Panc1 (cell line): ENCODE data around the gene CYP26C1. TPM values are rescaled to one million over a fixed set of nuclear protein-coding genes. Genes with fewer than 3 reads are reported as not detected.

ENCODE experiments used
- ATAC-seq: fragments of 200-7000 bp; cut with Tn5 transposase; 2 replicates; pipeline ENCODE4 v1.9.1; 2020; ENCODE audit warnings: mild to moderate bottlenecking, moderate library complexity
- BruUV-seq: library from RNA; stranded (reverse); fragments of 400-500 nt; replicated peaks from 2 replicates; lab custom pipeline; 2021; lab: Mats Ljungman, UMichigan
- CTCF ChIA-PET: fragments of 300-600 bp; sonication (Branson Sonifier 250); formaldehyde crosslinking; loops from one replicate; lab custom pipeline; 2022; ENCODE audit warnings: antibody characterized with exemption; lab: Charles Lee
- POLR2A ChIA-PET: fragments of 300-600 bp; sonication (Branson Sonifier 250); formaldehyde crosslinking; loops from one replicate; lab custom pipeline; 2022; ENCODE audit warnings: antibody characterized with exemption; lab: Charles Lee
- DNase-seq: peaks from one replicate; pipeline ENCODE4 v3.0.0-alpha.2; 2010; ENCODE audit warnings: low read depth, low spot score
- H3K27ac ChIP-seq: 2 replicates; pipeline ENCODE4 v1.5.1; 2011; ENCODE audit warnings: mild to moderate bottlenecking, low read length, inconsistent platforms
- H3K27me3 ChIP-seq: fragments of 200-500 bp; sonication (Bioruptor generic); 2 replicates; pipeline ENCODE4 v1.6.0; 2014; ENCODE audit warnings: low read length, inconsistent platforms; ENCODE audit not compliant: control insufficient read depth, insufficient read depth
- H3K36me3 ChIP-seq: fragments of 200-500 bp; sonication (Bioruptor generic); 2 replicates; pipeline ENCODE4 v1.5.1; 2014; ENCODE audit warnings: inconsistent platforms, mild to moderate bottlenecking, low read length, moderate library complexity; ENCODE audit not compliant: control insufficient read depth, insufficient read depth
- H3K4me1 ChIP-seq: 2 replicates; pipeline ENCODE4 v1.5.1; 2011; ENCODE audit warnings: inconsistent platforms, mild to moderate bottlenecking, low read length, moderate library complexity; ENCODE audit not compliant: control insufficient read depth, insufficient read depth
- H3K4me3 ChIP-seq, 2 experiments: 2 replicates each; pipeline ENCODE4 v1.5.1; 2011 to 2012; ENCODE audit warnings: low read depth in 2 of 2, low read length in 2 of 2, mild to moderate bottlenecking in 2 of 2, inconsistent platforms in 1 of 2, moderate library complexity in 1 of 2
- H3K9me3 ChIP-seq: fragments of 200-500 bp; sonication (Bioruptor generic); 2 replicates; pipeline ENCODE4 v1.5.1; 2014; ENCODE audit warnings: low read depth, mild to moderate bottlenecking, inconsistent platforms, low read length, moderate library complexity; ENCODE audit not compliant: control insufficient read depth, insufficient read depth
- POLR2AphosphoS5 ChIP-seq: IDR thresholded peaks from 2 replicates; pipeline ENCODE4 v1.6.1; 2012; ENCODE audit warnings: mild to moderate bottlenecking, low read depth, low read length, moderate library complexity
- SIN3A ChIP-seq: IDR thresholded peaks from 2 replicates; pipeline ENCODE4 v1.6.1; 2012; ENCODE audit warnings: low read depth, mild to moderate bottlenecking, low read length, moderate library complexity, borderline replicate concordance; ENCODE audit not compliant: insufficient read depth
- TCF7L2 ChIP-seq: IDR thresholded peaks from 2 replicates; pipeline ENCODE4 v1.6.1; 2011; ENCODE audit warnings: mild to moderate bottlenecking, low read depth, low read length, inconsistent platforms
- in situ Hi-C: cut with HindIII; loops from 2 replicates; pipeline ENCODE4 v1.10.0; 2016; ENCODE audit warnings: low sequenced_read_pairs, low pct_unique_long_range_greater_than_20kb
- intact Hi-C: fragments of 100-400 bp; cut with micrococcal nuclease; formaldehyde crosslinking; loops from one replicate; pipeline ENCODE4 v1.10.0; 2022; ENCODE audit not compliant: unreplicated experiment
- total RNA-seq: library from RNA; stranded (reverse); gene quantifications from one replicate; pipeline ENCODE4 v1.2.1, GENCODE V29; 2021; ENCODE audit not compliant: unreplicated experiment
- TF ChIP-seq, protein P1 (sequence below), 2 experiments: IDR thresholded peaks; 2 replicates each; pipeline ENCODE4 v1.6.1; 2011 to 2012; ENCODE audit warnings: low read depth in 2 of 2, control low read depth in 1 of 2, low read length in 1 of 2, mild to moderate bottlenecking in 1 of 2, moderate library complexity in 1 of 2; ENCODE audit not compliant: insufficient read depth in 1 of 2
- TF ChIP-seq, protein P2 (sequence below): fragments of 450-650 bp; IDR thresholded peaks from 2 replicates; pipeline ENCODE4 v1.5.1; 2017; ENCODE audit warnings: mild to moderate bottlenecking

The CYP26C1 gene
- total RNA-seq, 1 experiment from 2014 or later, result 1.1 TPM

DNA sequence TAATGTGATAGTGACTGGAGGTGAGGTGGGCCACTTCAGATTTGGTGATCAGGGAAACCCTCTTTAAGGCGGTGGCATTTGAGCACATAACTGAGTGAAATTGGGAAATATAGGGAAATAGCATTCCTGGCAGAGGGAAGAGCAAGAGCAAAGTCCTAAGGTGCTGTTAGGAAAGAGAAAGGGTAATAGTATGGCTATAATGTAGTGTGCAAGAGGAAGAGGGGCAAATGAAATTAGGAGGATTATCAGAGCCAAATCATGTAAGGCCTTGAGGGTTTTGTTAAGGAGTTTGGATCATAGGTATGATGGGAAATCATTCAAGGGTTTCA, 27.8 kb upstream of the CYP26C1 start:
- ChIA-PET POLR2A (no interaction called here), CTCF (no interaction called here)
- ATAC-seq, result no peak
- in situ Hi-C loops (no loop called here), intact Hi-C loops (no loop called here)
- Histone ChIP-seq H3K9me3 (no peaks in the 10 kb centered on the region), H3K27me3 (no peaks in the 10 kb centered on the region), H3K4me1 (peaks cover 10% of the 10 kb centered on the region; the same call in 1 of the 2 replicates), H3K36me3 (no peaks in the 10 kb centered on the region), H3K4me3 (no peak overlapping the region), H3K27ac (no peak overlapping the region)
- DNase-seq, result no peak
- no peak for TF ChIP-seq POLR2AphosphoS5
- TF ChIP-seq, protein P1, sequence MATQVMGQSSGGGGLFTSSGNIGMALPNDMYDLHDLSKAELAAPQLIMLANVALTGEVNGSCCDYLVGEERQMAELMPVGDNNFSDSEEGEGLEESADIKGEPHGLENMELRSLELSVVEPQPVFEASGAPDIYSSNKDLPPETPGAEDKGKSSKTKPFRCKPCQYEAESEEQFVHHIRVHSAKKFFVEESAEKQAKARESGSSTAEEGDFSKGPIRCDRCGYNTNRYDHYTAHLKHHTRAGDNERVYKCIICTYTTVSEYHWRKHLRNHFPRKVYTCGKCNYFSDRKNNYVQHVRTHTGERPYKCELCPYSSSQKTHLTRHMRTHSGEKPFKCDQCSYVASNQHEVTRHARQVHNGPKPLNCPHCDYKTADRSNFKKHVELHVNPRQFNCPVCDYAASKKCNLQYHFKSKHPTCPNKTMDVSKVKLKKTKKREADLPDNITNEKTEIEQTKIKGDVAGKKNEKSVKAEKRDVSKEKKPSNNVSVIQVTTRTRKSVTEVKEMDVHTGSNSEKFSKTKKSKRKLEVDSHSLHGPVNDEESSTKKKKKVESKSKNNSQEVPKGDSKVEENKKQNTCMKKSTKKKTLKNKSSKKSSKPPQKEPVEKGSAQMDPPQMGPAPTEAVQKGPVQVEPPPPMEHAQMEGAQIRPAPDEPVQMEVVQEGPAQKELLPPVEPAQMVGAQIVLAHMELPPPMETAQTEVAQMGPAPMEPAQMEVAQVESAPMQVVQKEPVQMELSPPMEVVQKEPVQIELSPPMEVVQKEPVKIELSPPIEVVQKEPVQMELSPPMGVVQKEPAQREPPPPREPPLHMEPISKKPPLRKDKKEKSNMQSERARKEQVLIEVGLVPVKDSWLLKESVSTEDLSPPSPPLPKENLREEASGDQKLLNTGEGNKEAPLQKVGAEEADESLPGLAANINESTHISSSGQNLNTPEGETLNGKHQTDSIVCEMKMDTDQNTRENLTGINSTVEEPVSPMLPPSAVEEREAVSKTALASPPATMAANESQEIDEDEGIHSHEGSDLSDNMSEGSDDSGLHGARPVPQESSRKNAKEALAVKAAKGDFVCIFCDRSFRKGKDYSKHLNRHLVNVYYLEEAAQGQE (IDR thresholded peaks at IDR 0.05; ENCODE audit: insufficient read depth in 1 of 2, low read depth in 2 of 2, low read length in 1 of 2), result no peak
- TF ChIP-seq SIN3A, result no peak
- TF ChIP-seq TCF7L2, result no peak
- TF ChIP-seq, protein P2, sequence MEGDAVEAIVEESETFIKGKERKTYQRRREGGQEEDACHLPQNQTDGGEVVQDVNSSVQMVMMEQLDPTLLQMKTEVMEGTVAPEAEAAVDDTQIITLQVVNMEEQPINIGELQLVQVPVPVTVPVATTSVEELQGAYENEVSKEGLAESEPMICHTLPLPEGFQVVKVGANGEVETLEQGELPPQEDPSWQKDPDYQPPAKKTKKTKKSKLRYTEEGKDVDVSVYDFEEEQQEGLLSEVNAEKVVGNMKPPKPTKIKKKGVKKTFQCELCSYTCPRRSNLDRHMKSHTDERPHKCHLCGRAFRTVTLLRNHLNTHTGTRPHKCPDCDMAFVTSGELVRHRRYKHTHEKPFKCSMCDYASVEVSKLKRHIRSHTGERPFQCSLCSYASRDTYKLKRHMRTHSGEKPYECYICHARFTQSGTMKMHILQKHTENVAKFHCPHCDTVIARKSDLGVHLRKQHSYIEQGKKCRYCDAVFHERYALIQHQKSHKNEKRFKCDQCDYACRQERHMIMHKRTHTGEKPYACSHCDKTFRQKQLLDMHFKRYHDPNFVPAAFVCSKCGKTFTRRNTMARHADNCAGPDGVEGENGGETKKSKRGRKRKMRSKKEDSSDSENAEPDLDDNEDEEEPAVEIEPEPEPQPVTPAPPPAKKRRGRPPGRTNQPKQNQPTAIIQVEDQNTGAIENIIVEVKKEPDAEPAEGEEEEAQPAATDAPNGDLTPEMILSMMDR, result no peak
- TSS peak; percentile 17 for BruUV-seq

DNA sequence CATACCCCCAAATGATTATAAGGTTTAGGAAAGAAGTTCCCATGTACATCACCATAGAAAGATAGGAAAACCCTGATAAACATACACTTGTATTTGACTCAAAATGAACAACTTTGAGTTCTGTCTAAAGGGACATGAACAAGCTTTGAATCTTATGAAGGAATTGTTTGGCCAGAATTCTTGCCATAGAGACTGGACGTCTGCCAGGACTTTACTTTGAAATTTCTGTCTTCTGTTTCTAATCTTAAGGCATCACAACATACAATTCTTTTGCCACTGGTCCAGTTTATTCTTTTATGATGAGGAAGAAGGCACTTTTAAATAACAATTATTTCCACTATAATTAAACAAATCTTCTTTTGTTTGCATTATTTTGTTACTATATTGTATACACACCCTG, 26.2 kb upstream of the CYP26C1 start:
- no peak overlapping the region for H3K27ac ChIP-seq
- peaks cover 10% of the 10 kb centered on the region; the same call in 1 of the 2 replicates for H3K4me1 ChIP-seq
- BruUV-seq, result no TSS peak
- no peaks in the 10 kb centered on the region for H3K27me3 ChIP-seq
- H3K9me3 ChIP-seq, result no peaks in the 10 kb centered on the region
- ChIA-PET CTCF (interaction anchor here (0.8 kb wide), 1 partner anchor 28 kb away, joined by 3 read pairs; no protein-coding TSS in a partner anchor), POLR2A (interaction anchor here (0.8 kb wide), 1 partner anchor 66 kb away, joined by 3 read pairs; no protein-coding TSS in a partner anchor)
- in situ Hi-C loops, result no loop called here
- H3K4me3 ChIP-seq, result no peak overlapping the region
- DNase-seq (no peak), ATAC-seq (no peak)
- H3K36me3 ChIP-seq, result no peaks in the 10 kb centered on the region
- TF ChIP-seq, protein P1 (IDR thresholded peaks at IDR 0.05; ENCODE audit: insufficient read depth in 1 of 2, low read depth in 2 of 2, low read length in 1 of 2), result no peak
- no peak for TF ChIP-seq SIN3A
- TF ChIP-seq, protein P2, result no peak
- no peak for TF ChIP-seq POLR2AphosphoS5
- no peak for TF ChIP-seq TCF7L2
- intact Hi-C loops, result no loop called here
